OCI-LY3 (cell line): ENCODE data around the gene PIBF1.

ENCODE experiments used
- H2AFZ ChIP-seq: fragments of 200-600, 300-600 bp; shearing (Covaris generic); 2 replicates; pipeline ENCODE4 v1.6.0; 2014; ENCODE audit warnings: antibody characterized with exemption, low read depth, low read length
- H3K27ac ChIP-seq: fragments of 200-600, 300-600 bp; sonication (generic); 2 replicates; pipeline ENCODE4 v1.5.1; 2014; ENCODE audit warnings: mild to moderate bottlenecking, low read length, moderate library complexity, mixed read lengths
- H3K27me3 ChIP-seq: fragments of 200-600, 300-600 bp; sonication (generic); 2 replicates; pipeline ENCODE4 v1.6.1; 2014; ENCODE audit warnings: low read depth, low read length, mixed read lengths
- H3K36me3 ChIP-seq: fragments of 200-600, 300-600 bp; sonication (generic); replicated peaks from 2 replicates; pipeline ENCODE3; 2014; ENCODE audit warnings: low read depth, low read length, mixed read lengths
- H3K4me1 ChIP-seq: fragments of 300-600, 200-600 bp; sonication (generic); 2 replicates; pipeline ENCODE4 v1.6.1; 2014; ENCODE audit warnings: low read length, mixed read lengths
- H3K4me2 ChIP-seq: fragments of 200-600, 300-600 bp; sonication (generic); 2 replicates; pipeline ENCODE4 v1.6.1; 2014; ENCODE audit warnings: low read length, mixed read lengths
- H3K4me3 ChIP-seq: fragments of 300-600, 200-600 bp; sonication (generic); 2 replicates; pipeline ENCODE4 v1.5.1; 2014; ENCODE audit warnings: antibody characterized with exemption, mild to moderate bottlenecking, low read length, moderate library complexity
- H3K79me2 ChIP-seq: fragments of 300-600, 200-600 bp; shearing (Covaris generic); 2 replicates; pipeline ENCODE4 v1.6.1; 2014; ENCODE audit warnings: mild to moderate bottlenecking, low read length, mixed read lengths
- H3K9ac ChIP-seq: fragments of 300-600, 200-600 bp; shearing (Covaris generic); 2 replicates; pipeline ENCODE4 v1.6.0; 2014; ENCODE audit warnings: mild to moderate bottlenecking, low read length, moderate library complexity
- H3K9me3 ChIP-seq: fragments of 200-600, 300-600 bp; shearing (Covaris generic); 2 replicates; pipeline ENCODE4 v1.6.1; 2014; ENCODE audit warnings: low read length, mixed read lengths; ENCODE audit not compliant: insufficient read depth
- H4K20me1 ChIP-seq: fragments of 200-600, 300-600 bp; sonication (generic); 2 replicates; pipeline ENCODE4 v1.6.1; 2016; ENCODE audit warnings: low read length, mixed read lengths; ENCODE audit not compliant: insufficient read depth
- EZH2phosphoT487 ChIP-seq: fragments of 200-600 bp; shearing (Covaris generic); IDR thresholded peaks from 2 replicates; pipeline ENCODE4 v1.6.1; 2018; ENCODE audit warnings: antibody characterized with exemption, mixed run types, low read depth
- TF ChIP-seq, protein P1 (sequence below): fragments of 200-600, 300-600 bp; sonication (generic); IDR thresholded peaks from 2 replicates; pipeline ENCODE4 v1.5.1; 2014; ENCODE audit warnings: antibody characterized with exemption, low read length, low read depth

PIBF1 gene

DNA sequence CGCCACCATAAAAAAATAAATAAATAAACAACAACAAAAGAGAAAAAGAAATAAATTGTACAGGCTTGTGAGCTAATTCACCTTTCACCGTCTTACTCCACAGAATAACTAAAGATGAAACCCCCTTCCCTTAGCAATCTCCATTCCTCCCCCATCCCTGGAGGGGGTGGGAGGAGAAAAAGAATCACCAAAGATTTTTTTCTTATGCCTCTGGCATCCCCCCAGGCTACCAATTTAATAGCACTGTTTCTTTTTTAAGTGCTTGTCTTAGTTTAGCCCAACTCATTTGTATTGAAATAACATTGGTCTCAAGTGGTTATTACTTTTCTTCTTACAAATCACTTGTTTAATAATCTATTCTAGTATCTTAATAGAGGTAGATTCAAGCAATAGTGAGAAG is 253.0 kb downstream of the PIBF1 start:
- H3K9me3 ChIP-seq = no peaks in the 10 kb centered on the region
- TF ChIP-seq EZH2phosphoT487 = no peak
- TF ChIP-seq, protein P1, sequence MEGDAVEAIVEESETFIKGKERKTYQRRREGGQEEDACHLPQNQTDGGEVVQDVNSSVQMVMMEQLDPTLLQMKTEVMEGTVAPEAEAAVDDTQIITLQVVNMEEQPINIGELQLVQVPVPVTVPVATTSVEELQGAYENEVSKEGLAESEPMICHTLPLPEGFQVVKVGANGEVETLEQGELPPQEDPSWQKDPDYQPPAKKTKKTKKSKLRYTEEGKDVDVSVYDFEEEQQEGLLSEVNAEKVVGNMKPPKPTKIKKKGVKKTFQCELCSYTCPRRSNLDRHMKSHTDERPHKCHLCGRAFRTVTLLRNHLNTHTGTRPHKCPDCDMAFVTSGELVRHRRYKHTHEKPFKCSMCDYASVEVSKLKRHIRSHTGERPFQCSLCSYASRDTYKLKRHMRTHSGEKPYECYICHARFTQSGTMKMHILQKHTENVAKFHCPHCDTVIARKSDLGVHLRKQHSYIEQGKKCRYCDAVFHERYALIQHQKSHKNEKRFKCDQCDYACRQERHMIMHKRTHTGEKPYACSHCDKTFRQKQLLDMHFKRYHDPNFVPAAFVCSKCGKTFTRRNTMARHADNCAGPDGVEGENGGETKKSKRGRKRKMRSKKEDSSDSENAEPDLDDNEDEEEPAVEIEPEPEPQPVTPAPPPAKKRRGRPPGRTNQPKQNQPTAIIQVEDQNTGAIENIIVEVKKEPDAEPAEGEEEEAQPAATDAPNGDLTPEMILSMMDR = no peak
- H2AFZ ChIP-seq = no peak overlapping the region
- H3K4me1 ChIP-seq = no peaks in the 10 kb centered on the region
- H3K4me2 ChIP-seq = no peak overlapping the region
- H3K9ac ChIP-seq = no peak overlapping the region
- no peaks in the 10 kb centered on the region for H3K36me3 ChIP-seq
- no peaks in the 10 kb centered on the region for H3K27me3 ChIP-seq
- no peak overlapping the region for H3K4me3 ChIP-seq
- H3K79me2 ChIP-seq = no peaks in the 10 kb centered on the region
- no peaks in the 10 kb centered on the region for H4K20me1 ChIP-seq
- H3K27ac ChIP-seq = no peak overlapping the region

DNA sequence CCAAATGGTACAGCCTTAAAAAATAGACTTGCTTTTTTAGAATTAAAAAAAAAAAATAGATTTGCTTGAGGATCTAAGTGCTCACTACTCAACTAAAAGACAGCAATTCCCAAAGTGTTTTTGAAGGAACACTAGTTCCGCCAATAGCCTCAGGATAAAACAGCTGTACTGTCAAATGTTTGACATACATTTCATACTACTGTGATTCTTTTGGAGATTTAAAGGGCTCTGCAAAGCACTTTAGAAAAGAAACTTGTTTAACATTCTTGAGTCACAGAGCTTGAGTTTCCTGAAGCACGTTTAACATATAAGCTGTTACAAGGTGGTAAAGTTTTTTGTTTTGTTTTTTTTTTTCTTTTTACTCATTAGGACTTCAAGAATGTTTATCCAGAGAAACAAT is 253.7 kb downstream of the PIBF1 start:
- Histone ChIP-seq H3K27ac (no peak overlapping the region), H3K27me3 (no peaks in the 10 kb centered on the region), H3K79me2 (no peaks in the 10 kb centered on the region), H3K9ac (no peak overlapping the region), H3K4me3 (no peak overlapping the region), H4K20me1 (no peaks in the 10 kb centered on the region), H3K9me3 (no peaks in the 10 kb centered on the region), H3K4me1 (no peaks in the 10 kb centered on the region), H3K36me3 (no peaks in the 10 kb centered on the region), H2AFZ (no peak overlapping the region), H3K4me2 (no peak overlapping the region)
- TF ChIP-seq, protein P1 = no peak
- no peak for TF ChIP-seq EZH2phosphoT487

DNA sequence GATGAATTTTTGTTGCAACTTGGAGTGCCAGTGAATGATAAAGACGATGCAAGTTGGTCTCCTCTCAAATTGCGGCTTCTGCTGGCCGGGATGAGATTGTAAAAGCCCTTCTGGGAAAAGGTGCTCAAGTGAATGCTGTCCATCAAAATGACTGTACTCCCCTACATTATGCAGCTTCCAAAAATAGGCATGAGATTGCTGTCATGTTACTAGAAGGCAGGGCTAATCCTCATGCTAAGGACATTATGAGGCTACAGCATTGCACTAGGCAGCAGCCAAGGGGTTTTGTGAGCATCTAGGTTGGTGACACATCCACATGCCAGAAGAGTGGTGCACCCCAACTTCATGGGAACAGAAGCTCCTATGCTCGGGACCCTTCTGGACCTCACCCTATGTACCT is 254.6 kb downstream of the PIBF1 start:
- no peaks in the 10 kb centered on the region for H4K20me1 ChIP-seq
- no peaks in the 10 kb centered on the region for H3K79me2 ChIP-seq
- H3K27ac ChIP-seq = no peak overlapping the region
- no peak overlapping the region for H3K4me3 ChIP-seq
- no peak overlapping the region for H2AFZ ChIP-seq
- H3K4me2 ChIP-seq = no peak overlapping the region
- H3K9ac ChIP-seq = no peak overlapping the region
- TF ChIP-seq, protein P1 = no peak
- TF ChIP-seq EZH2phosphoT487 = no peak
- no peaks in the 10 kb centered on the region for H3K9me3 ChIP-seq
- H3K4me1 ChIP-seq = no peaks in the 10 kb centered on the region
- no peaks in the 10 kb centered on the region for H3K36me3 ChIP-seq
- no peaks in the 10 kb centered on the region for H3K27me3 ChIP-seq

DNA sequence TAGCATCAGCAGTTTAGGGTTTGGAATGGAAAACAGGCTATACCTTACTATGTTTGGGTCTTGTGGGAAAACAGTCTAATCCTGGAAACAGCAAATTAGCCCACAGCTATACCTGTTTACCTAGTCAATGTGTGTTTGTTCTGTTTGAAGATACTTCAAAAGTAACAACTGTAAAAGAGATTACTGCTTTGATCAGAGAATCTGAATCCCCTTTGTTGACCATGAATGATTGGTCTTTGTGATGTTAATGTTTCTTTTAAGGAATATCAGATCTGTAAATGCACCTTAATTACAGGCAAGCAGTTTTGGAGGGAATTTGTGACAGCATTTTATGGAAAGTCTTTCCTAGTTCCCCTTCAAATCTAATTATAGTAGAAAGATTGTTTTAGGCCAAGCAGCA is 256.1 kb downstream of the PIBF1 start:
- Histone ChIP-seq H3K27ac (no peak overlapping the region), H3K9me3 (no peaks in the 10 kb centered on the region), H3K27me3 (no peaks in the 10 kb centered on the region), H3K9ac (no peak overlapping the region), H3K4me2 (no peak overlapping the region), H2AFZ (no peak overlapping the region), H4K20me1 (no peaks in the 10 kb centered on the region), H3K4me1 (no peaks in the 10 kb centered on the region), H3K4me3 (no peak overlapping the region), H3K79me2 (no peaks in the 10 kb centered on the region), H3K36me3 (no peaks in the 10 kb centered on the region)
- TF ChIP-seq EZH2phosphoT487 = no peak
- TF ChIP-seq, protein P1 = no peak
